HepG2 (cell line): ENCODE data around the gene PLD2. TPM values are rescaled to one million over a fixed set of nuclear protein-coding genes. Genes with fewer than 3 reads are reported as not detected.

Experiments used
- ATAC-seq: fragments of 200-7000 bp; cut with Tn5 transposase; 3 replicates; pipeline ENCODE4 v1.9.1; 2020; ENCODE audit warnings: mild to moderate bottlenecking, moderate library complexity
- BruUV-seq: library from RNA; stranded (reverse); fragments of 400-500 nt; replicated peaks from 2 replicates; lab custom pipeline; 2021; lab: Mats Ljungman, UMichigan
- CTCF ChIA-PET: fragments of 300-600 bp; formaldehyde crosslinking; extraction: SDS; loops from one replicate; lab custom pipeline; 2021; ENCODE audit warnings: low total read pairs, inconsistent platforms, low intra/inter-chr PET ratio; lab: Yijun Ruan, JAX
- POLR2A ChIA-PET: fragments of 350-600 bp; sonication (Branson Sonifier 250); formaldehyde crosslinking; loops from one replicate; lab custom pipeline; 2020; ENCODE audit warnings: antibody characterized with exemption, inconsistent platforms; lab: Yijun Ruan, JAX
- DNase-seq: peaks from one replicate; pipeline ENCODE4 v3.0.0-alpha.2; 2015; ENCODE audit warnings: low spot score
- FAIRE-seq: peaks from 3 replicates; lab custom pipeline; 2011; peaks lifted over from hg19 to GRCh38; lab: Jason Lieb, UNC
- H2AFZ ChIP-seq: one replicate; pipeline ENCODE4 v1.6.1; 2011; ENCODE audit warnings: low read length, inconsistent platforms
- H3K27ac ChIP-seq: fragments of 300-600 bp; 3 replicates; pipeline ENCODE4 v1.8.0; 2011; ENCODE audit warnings: mixed run types, mild to moderate bottlenecking, mixed read lengths, low read length, inconsistent platforms; ENCODE audit not compliant: insufficient read depth; ENCODE audit errors: extremely low read length
- H3K27me3 ChIP-seq, 2 experiments: fragments of 200-600 bp in 1 of 2; 2 replicates in 1 of 2; 3 replicates in 1 of 2; pipeline versions ENCODE4 v1.6.0 to v1.8.0; 2011; ENCODE audit warnings: low read length in 2 of 2, mild to moderate bottlenecking in 2 of 2, moderate library complexity in 2 of 2, inconsistent platforms in 1 of 2; ENCODE audit not compliant: insufficient read depth in 2 of 2, control insufficient read depth in 1 of 2
- H3K36me3 ChIP-seq, 2 experiments: fragments of 200-600 bp in 1 of 2; replicated peaks in 1 of 2; 2 replicates in 1 of 2; 3 replicates in 1 of 2; pipeline versions ENCODE4 v1.5.1 to v1.8.0; 2011; ENCODE audit warnings: low read length in 2 of 2, inconsistent platforms in 1 of 2; ENCODE audit not compliant: insufficient read depth in 2 of 2, control insufficient read depth in 1 of 2
- H3K4me1 ChIP-seq: 2 replicates; pipeline ENCODE4 v1.5.1; 2012; ENCODE audit warnings: low read length, inconsistent platforms; ENCODE audit not compliant: insufficient read depth
- H3K4me2 ChIP-seq: 2 replicates; pipeline ENCODE4 v1.6.0; 2011; ENCODE audit warnings: low read depth, low read length, inconsistent platforms
- H3K4me3 ChIP-seq, 3 experiments: fragments of 200-600 bp in 1 of 3; sonication (generic), shearing (Covaris generic) in 1 of 3; replicated peaks in 1 of 3; 2 replicates each; pipeline ENCODE4 v1.5.1; 2011 to 2016; ENCODE audit warnings: low read length in 3 of 3, inconsistent platforms in 2 of 3, low read depth in 2 of 3, mild to moderate bottlenecking in 2 of 3, control low read depth in 1 of 3, mixed read lengths in 1 of 3; ENCODE audit not compliant: insufficient read depth in 1 of 3
- H3K79me2 ChIP-seq: one replicate; pipeline ENCODE4 v1.6.1; 2011; ENCODE audit warnings: low read length, inconsistent platforms; ENCODE audit not compliant: insufficient read depth
- H3K9ac ChIP-seq: 2 replicates; pipeline ENCODE4 v1.6.0; 2011; ENCODE audit warnings: mild to moderate bottlenecking, low read depth, low read length, inconsistent platforms; ENCODE audit not compliant: insufficient read depth
- H3K9me3 ChIP-seq: 2 replicates; pipeline ENCODE4 v1.5.1; 2012; ENCODE audit warnings: mild to moderate bottlenecking, low read length
- H4K20me1 ChIP-seq: 2 replicates; pipeline ENCODE4 v1.6.0; 2011; ENCODE audit warnings: inconsistent platforms, mild to moderate bottlenecking, low read length, moderate library complexity; ENCODE audit not compliant: insufficient read depth
- EP300 ChIP-seq, 3 experiments: sonication (generic) in 1 of 3; formaldehyde crosslinking in 1 of 3; IDR thresholded peaks; 2 replicates each; pipeline versions ENCODE4 v1.5.1 to v1.6.1; 2011 to 2020; ENCODE audit warnings: low read depth in 2 of 3, low read length in 2 of 3, borderline replicate concordance in 1 of 3, improper control_type of control experiment in 1 of 3, mild to moderate bottlenecking in 1 of 3, missing genetic modification reagents in 1 of 3, moderate library complexity in 1 of 3
- NR2C2 ChIP-seq: sonication (generic); formaldehyde crosslinking; IDR thresholded peaks from 2 replicates; pipeline ENCODE4 v1.4.0; 2020; ENCODE audit warnings: missing genetic modification reagents, mild to moderate bottlenecking, moderate library complexity, borderline replicate concordance
- NR2F2 ChIP-seq: IDR thresholded peaks from 2 replicates; pipeline ENCODE4 v1.6.1; 2012; ENCODE audit warnings: low read depth, inconsistent platforms, borderline replicate concordance
- NR2F6 ChIP-seq, 2 experiments: IDR thresholded peaks; 2 replicates each; pipeline ENCODE4 v1.6.1; 2016; ENCODE audit warnings: antibody characterized with exemption in 1 of 2, mild to moderate bottlenecking in 1 of 2
- WGBS: methylation state at CpG from one replicate; pipeline ENCODE4 v1.1.6; 2017; ENCODE audit warnings: low lambda C conversion rate; 5-methylcytosine and 5-hydroxymethylcytosine counted together
- in situ Hi-C: cut with HindIII; loops from 2 replicates; pipeline ENCODE4 v1.10.0; 2017; ENCODE audit warnings: low pct_unique_long_range_greater_than_20kb; ENCODE audit not compliant: extremely low pct_ligation_motif_present
- intact Hi-C: fragments of 100-400 bp; cut with micrococcal nuclease; formaldehyde crosslinking; loops from one replicate; pipeline ENCODE4 v1.10.0; 2022; ENCODE audit not compliant: unreplicated experiment
- polyA plus RNA-seq, 8 experiments: library from polyadenylated mRNA; depleted of rRNA in 3 of 8; stranded (reverse) in 7 of 8; unstranded in 1 of 8; fragments of >200 nt; fragmentation: Illumina TruSeq in 4 of 8; extraction: Trizol in 4 of 8; gene quantifications; 2 replicates each; pipeline versions ENCODE4 v1.2.1 to v1.2.3, GENCODE V29; 2011 to 2016; ENCODE audit warnings: low read depth in 4 of 8, missing spikeins in 1 of 8, mixed read lengths in 1 of 8; ENCODE audit not compliant: insufficient read depth in 1 of 8
- total RNA-seq, 5 experiments: library from RNA; depleted of rRNA; stranded (reverse); fragments of >200 nt; fragmentation: Illumina TruSeq; extraction: Trizol; gene quantifications; 2 replicates each; pipeline ENCODE4 v1.2.3, GENCODE V29; 2016; ENCODE audit warnings: low read depth in 1 of 5
- TF ChIP-seq, protein P1 (sequence below): sonication (generic); formaldehyde crosslinking; IDR thresholded peaks from 2 replicates; pipeline ENCODE4 v1.4.0; 2020; ENCODE audit warnings: missing genetic modification reagents, borderline replicate concordance

PLD2 gene
- total and polyA plus RNA-seq, 2 of the 13 experiments (the other 11 are each of a cell fraction or from before 2014, with no cell fraction given): 13.4 to 29.7 TPM

DNA sequence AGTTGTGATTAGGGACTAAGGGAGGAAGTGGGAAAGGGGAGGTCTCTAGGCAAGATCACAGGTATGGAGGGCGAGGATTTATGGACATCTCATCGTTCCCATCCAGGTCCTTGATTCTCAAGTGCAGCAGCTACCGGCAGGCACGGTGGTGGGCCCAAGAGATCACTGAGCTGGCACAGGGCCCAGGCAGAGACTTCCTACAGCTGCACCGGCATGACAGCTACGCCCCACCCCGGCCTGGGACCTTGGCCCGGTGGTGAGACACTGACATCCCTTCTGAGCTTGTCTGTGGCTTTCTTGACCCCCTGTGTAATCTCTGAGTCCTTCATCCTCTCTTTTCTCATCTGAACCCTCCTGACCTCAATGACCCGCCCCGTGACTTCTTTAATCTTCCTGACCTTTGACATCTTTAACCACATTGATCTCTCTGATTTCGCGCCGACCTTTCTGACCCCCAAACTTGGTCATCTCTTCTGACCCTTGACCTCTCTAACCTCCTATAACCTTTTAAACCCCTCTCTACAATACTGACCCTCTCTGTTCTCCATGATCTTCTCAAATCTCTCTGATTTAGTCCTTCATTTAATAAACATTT lies 3.8 kb downstream of the PLD2 start:
- intact Hi-C loops (no loop called here), in situ Hi-C loops (no loop called here)
- H3K36me3 ChIP-seq: peaks cover 8% of the 10 kb centered on the region in 2 experiments; a peak in 4 of 5 replicates
- TF ChIP-seq NR2F6 (IDR thresholded peaks at IDR 0.05): peak; percentile 82
- no peak for TF ChIP-seq NR2F6 (CRISPR knock-in tag; IDR thresholded peaks at IDR 0.05)
- peak; percentile 91 for TF ChIP-seq NR2F2
- peak in 1 of 2 experiments; percentile 13; a peak in 1 of 4 replicates for TF ChIP-seq EP300 (IDR thresholded peaks at IDR 0.05; ENCODE audit: low read depth in 2 of 2, low read length in 2 of 2)
- no peak for TF ChIP-seq EP300 (CRISPR knock-in tag; IDR thresholded peaks at IDR 0.05; ENCODE audit: borderline replicate concordance)
- peak; percentile 47; the same call in 1 of the 2 replicates for TF ChIP-seq NR2C2 (CRISPR knock-in tag)
- TF ChIP-seq, protein P1, sequence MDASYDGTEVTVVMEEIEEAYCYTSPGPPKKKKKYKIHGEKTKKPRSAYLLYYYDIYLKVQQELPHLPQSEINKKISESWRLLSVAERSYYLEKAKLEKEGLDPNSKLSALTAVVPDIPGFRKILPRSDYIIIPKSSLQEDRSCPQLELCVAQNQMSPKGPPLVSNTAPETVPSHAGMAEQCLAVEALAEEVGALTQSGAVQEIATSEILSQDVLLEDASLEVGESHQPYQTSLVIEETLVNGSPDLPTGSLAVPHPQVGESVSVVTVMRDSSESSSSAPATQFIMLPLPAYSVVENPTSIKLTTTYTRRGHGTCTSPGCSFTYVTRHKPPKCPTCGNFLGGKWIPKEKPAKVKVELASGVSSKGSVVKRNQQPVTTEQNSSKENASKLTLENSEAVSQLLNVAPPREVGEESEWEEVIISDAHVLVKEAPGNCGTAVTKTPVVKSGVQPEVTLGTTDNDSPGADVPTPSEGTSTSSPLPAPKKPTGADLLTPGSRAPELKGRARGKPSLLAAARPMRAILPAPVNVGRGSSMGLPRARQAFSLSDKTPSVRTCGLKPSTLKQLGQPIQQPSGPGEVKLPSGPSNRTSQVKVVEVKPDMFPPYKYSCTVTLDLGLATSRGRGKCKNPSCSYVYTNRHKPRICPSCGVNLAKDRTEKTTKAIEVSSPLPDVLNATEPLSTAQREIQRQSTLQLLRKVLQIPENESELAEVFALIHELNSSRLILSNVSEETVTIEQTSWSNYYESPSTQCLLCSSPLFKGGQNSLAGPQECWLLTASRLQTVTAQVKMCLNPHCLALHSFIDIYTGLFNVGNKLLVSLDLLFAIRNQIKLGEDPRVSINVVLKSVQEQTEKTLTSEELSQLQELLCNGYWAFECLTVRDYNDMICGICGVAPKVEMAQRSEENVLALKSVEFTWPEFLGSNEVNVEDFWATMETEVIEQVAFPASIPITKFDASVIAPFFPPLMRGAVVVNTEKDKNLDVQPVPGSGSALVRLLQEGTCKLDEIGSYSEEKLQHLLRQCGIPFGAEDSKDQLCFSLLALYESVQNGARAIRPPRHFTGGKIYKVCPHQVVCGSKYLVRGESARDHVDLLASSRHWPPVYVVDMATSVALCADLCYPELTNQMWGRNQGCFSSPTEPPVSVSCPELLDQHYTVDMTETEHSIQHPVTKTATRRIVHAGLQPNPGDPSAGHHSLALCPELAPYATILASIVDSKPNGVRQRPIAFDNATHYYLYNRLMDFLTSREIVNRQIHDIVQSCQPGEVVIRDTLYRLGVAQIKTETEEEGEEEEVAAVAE (CRISPR knock-in tag): no peak
- FAIRE-seq (no peak), DNase-seq (no peak), ATAC-seq (no peak)
- no peak overlapping the region for H3K4me2 ChIP-seq
- ChIA-PET CTCF (no interaction called here), POLR2A (no interaction called here)
- H3K27me3 ChIP-seq: no peaks in the 10 kb centered on the region
- no peak overlapping the region for H3K4me3 ChIP-seq
- H4K20me1 ChIP-seq: no peaks in the 10 kb centered on the region
- H3K79me2 ChIP-seq: peaks cover 3% of the 10 kb centered on the region
- no TSS peak for BruUV-seq
- H2AFZ ChIP-seq: no peak overlapping the region
- H3K27ac ChIP-seq: no peak overlapping the region
- no peaks in the 10 kb centered on the region for H3K9me3 ChIP-seq
- 75% methylated on average over 10 of the region's 13 CpGs for WGBS
- no peak overlapping the region for H3K9ac ChIP-seq
- peaks cover 29% of the 10 kb centered on the region for H3K4me1 ChIP-seq
